ENCODE measurements around the gene KDM4B.
A peak's percentile ranks its signal among the peaks of the same experiment; 100 is the strongest.

The KDM4B gene

DNA sequence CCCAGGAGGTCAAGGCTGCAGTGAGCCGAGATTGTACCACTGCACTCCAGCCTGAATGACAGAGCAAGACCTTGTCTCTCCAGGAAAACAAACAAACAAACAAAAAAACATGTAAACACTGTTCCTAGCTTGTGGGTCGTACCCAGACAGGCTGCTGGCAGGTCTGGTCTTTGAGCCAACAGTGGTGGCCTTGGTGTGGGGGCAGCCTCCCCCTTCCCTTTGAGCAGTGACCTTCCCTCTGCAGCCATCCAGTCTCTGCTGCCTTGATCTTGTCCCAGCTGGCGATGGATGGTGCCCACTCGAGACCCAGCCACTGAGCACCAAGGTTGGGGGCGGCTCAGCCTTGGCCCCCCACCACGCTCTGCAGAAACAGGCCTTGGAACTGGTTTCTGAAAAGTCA lies 143.3 kb downstream of the KDM4B start:
- DNase-seq = no peak

DNA sequence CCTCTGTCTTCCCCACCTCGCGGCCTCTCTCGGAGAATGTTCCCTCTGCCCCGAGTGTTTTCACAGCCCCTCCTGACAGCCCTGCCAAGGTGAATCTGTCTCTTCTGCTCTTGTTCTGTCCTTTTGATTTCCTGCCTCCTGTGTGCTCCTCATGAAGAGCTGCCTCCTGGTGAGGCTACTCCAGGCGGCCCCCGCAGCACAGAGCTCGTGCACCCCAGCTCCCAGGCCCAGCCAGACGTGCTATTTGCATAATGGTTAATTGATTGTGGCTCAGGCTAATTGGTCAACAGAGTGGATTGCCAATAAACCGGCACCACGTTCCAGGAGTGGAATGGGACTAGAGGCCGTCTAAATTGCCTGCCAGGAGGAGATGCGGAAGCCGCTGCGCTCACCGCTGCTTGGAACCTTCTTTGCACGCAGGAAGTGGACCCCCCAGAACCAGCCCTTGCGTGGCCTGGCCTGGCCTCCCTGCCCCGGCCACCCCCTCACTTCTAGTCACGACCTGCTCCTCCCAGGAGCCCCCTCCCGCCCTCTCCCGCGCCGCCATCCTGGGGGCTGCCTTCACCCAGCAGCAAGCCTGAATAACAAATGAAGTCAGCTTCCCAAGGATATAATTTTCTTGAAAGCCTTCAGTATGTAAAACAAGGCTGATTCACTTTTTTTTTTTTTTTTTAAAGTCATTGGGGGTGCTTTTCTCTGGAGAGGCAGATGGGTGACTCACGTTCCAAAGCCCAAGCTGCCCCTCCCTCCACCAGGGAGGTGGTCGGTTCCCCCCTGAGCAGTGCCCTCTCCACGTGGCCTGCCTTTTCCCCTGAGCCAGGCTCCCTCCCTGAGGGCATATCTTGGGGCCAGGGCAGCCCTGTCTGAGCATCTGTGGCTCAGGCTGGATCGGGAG lies 144.0 kb downstream of the KDM4B start:
- DNase-seq = no peak

- DNase-seq = no peak
Measured at GRCh38 chr19:5113633-5114586, 145.0 kb downstream of the KDM4B start.

DNA sequence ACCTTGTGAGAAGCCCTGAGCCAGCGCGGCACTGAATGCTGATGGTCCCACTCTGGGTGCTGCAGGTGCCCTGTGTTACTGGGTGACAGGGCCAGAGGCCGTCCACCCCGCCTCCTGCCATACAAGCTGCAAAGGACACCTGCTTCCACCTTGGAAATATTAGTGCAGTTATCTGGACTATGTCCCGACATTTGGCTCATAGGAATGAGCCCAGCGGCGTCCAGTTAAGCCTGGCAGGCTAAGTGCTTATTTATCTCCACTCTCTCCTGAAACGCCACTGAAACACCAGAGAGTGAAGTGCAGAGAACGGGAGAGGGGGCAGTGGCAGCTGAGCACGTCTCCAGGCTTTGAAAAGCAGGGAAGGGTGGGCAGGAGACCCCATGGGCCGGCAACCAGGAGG lies 145.8 kb downstream of the KDM4B start:
- DNase-seq = no peak

DNA sequence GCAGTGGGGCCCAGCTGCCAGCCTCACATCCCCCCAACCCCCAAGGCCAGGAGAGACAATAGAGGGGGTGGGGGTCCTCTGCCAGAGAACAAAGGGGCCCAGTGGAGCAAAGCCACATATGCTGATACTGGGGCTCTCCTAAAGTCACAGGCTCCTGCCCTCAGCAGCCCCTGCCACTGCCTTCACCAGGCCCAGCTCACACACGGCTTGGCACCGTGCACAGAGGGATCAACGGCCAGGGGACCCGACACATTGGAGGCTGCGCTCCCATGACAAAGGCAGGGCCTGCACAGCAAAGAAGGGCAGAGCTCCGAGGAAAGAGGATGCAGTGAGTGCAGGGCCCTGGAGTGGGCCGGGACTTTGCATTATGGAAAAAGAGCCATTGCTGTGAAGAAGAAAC lies 146.4 kb downstream of the KDM4B start:
- DNase-seq = no peak

DNA sequence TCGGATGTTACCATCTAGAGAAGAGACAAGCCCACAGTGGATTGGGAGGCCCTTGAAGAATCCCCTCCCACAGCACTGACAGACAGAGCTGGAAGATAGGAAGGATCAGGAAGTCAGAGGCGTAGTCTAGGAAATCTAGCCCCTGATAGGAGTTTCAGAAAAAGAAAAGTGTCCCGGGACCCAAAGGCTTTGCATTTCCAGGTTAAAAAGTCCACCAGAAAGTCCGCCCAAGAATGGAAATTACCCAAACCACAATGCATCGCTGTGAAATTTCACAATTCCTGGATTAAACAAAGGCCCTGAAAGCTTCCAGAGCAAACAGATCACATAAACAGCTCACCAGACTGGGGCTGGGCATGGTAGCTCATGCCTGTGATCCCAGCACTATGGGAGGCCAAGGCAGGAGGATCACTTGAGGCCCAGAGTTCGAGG lies 146.9 kb downstream of the KDM4B start:
- DNase-seq = no peak

- no peak for DNase-seq
Measured at GRCh38 chr19:5116292-5116691, 147.4 kb downstream of the KDM4B start.

- no peak for DNase-seq
Measured at GRCh38 chr19:5117421-5117820, 148.5 kb downstream of the KDM4B start.

- no peak for DNase-seq
Measured at GRCh38 chr19:5118026-5118425, 149.1 kb downstream of the KDM4B start.

- no peak for DNase-seq
Measured at GRCh38 chr19:5119297-5119998, 150.5 kb downstream of the KDM4B start.

GRCh38 chr19:5120321-5120720 lies 151.4 kb downstream of the KDM4B start:
- DNase-seq = no peak

DNA sequence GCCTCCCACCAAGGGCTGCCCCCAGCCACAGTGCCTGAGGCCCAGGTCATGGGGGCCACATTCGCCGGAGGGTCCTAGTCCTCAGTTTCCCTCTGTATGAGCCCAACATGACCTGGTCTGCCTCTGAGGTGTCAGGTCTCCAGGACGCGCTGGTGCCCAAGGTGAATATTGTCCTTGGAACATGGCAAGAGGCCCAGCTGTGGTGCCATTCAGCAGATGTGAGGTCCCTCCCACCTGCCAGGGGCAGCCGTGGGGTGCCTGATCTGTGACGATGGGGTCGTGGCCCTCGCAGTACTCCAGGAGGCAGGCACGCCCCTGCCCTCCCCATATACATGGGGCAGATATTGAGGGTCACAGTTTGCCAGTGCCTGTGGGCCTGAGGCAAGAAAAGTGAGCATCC lies 151.9 kb downstream of the KDM4B start:
- DNase-seq = no peak

GRCh38 chr19:5121266-5122120 lies 152.6 kb downstream of the KDM4B start:
- DNase-seq = no peak

DNA sequence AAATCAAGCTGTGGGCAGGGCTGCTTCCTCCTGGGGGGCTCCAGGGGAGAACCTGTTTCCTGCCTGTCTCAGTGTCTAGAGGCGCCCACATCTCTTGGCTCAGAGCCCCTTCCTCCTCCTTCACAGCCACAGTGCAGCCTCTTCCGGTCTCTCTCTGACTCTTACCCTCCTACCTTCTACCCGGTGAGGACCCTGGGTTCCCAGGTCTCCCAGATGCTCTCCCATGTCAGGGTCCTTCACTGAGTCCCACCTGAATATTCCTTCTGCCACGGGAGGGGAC lies 153.1 kb downstream of the KDM4B start:
- peak; percentile 43 for DNase-seq

- DNase-seq = no peak
Measured at GRCh38 chr19:5122671-5123409, 153.9 kb downstream of the KDM4B start.

GRCh38 chr19:5123646-5124045 lies 154.7 kb downstream of the KDM4B start:
- DNase-seq = no peak

DNA sequence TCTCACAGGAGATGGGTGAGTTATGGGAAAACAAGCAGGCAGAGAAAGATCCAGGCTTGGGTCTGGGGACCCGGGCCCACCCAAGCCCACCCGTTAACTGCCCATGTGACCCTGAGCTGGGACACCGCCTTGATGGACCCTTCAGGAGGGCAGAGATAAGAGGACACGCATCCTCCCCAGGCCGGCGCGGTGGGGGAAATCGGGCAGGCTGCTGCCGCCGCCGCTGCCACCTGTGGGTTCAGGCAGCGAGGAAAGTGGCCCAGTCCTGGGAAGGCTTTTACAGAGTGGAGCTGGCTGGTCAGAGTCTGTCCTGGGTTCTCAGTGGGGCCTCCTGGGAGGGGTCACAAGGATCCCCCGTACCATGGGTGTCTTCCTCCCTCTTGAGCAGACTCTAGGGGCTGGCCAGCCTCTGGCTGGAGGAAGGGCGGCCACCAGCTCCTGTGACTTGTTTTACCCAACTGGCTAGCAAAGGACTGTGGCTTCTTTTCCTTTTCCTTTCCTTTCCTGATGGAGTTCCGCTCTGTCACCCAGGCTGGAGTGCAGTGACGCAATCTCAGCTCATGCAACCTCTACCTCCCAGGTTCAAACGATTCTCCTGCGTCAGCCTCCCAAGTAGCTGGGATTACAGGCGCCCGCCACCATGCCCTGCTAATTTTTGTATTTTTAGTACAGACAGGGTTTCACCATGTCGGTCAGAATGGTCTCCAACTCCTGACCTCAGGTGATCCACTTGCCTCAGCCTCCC lies 155.4 kb downstream of the KDM4B start:
- DNase-seq = no peak

- no peak for DNase-seq
Measured at GRCh38 chr19:5125376-5125775, 156.5 kb downstream of the KDM4B start.

- no peak for DNase-seq
Measured at GRCh38 chr19:5125797-5126497, 157.0 kb downstream of the KDM4B start.

Measured in KG1 (cell line).